ENCODE results near the gene ACSS3.

The ACSS3 gene

GRCh38 chr12:81231574-81232368 lies 153.9 kb downstream of the ACSS3 start:
- no peak for DNase-seq

GRCh38 chr12:81245458-81245857 lies 167.6 kb downstream of the ACSS3 start:
- DNase-seq, result no peak

- DNase-seq, result no peak
Observed at GRCh38 chr12:81245907-81246570, 168.2 kb downstream of the ACSS3 start.

GRCh38 chr12:81249976-81250375 lies 172.1 kb downstream of the ACSS3 start:
- DNase-seq, result no peak

- DNase-seq, result no peak
Observed at GRCh38 chr12:81252228-81252627, 174.3 kb downstream of the ACSS3 start.

GRCh38 chr12:81253360-81253759 lies 175.5 kb downstream of the ACSS3 start:
- no peak for DNase-seq

- DNase-seq, result no peak
Observed at GRCh38 chr12:81255456-81255855, 177.6 kb downstream of the ACSS3 start.

- DNase-seq, result no peak
Observed at GRCh38 chr12:81255947-81256346, 178.1 kb downstream of the ACSS3 start.

GRCh38 chr12:81257947-81258551 lies 180.2 kb downstream of the ACSS3 start:
- no peak for DNase-seq

- no peak for DNase-seq
Observed at GRCh38 chr12:81259360-81259759, 181.5 kb downstream of the ACSS3 start.

- DNase-seq, result no peak
Observed at GRCh38 chr12:81261508-81262207, 183.8 kb downstream of the ACSS3 start.

- DNase-seq, result no peak
Observed at GRCh38 chr12:81263072-81263471, 185.2 kb downstream of the ACSS3 start.

GRCh38 chr12:81270385-81270784 lies 192.5 kb downstream of the ACSS3 start:
- no peak for DNase-seq

GRCh38 chr12:81274637-81275529 lies 197.0 kb downstream of the ACSS3 start:
- DNase-seq, result no peak

GRCh38 chr12:81284137-81284536 lies 206.3 kb downstream of the ACSS3 start:
- no peak for DNase-seq

- no peak for DNase-seq
Observed at GRCh38 chr12:81288651-81289050, 210.8 kb downstream of the ACSS3 start.

GRCh38 chr12:81294325-81295190 lies 216.7 kb downstream of the ACSS3 start:
- DNase-seq, result no peak

- DNase-seq, result no peak
Observed at GRCh38 chr12:81295251-81295650, 217.4 kb downstream of the ACSS3 start.

- no peak for DNase-seq
Observed at GRCh38 chr12:81296556-81297305, 218.9 kb downstream of the ACSS3 start.

GRCh38 chr12:81297601-81298000 lies 219.7 kb downstream of the ACSS3 start:
- DNase-seq, result no peak

GRCh38 chr12:81300454-81300853 lies 222.6 kb downstream of the ACSS3 start:
- DNase-seq, result no peak

All from CD4-positive, alpha-beta T cell treated with Interleukin-4 for 1 hour (primary cell).